Hepatocyte (in vitro differentiated cells): ENCODE data around the gene PLCB4. TPM values are rescaled to one million over a fixed set of nuclear protein-coding genes. Genes with fewer than 3 reads are reported as not detected.

Experiments used
- DNase-seq: peaks from one replicate; pipeline ENCODE4 v3.0.0-alpha.2; 2016; ENCODE audit warnings: low spot score
- H2AFZ ChIP-seq: fragments of 200-600 bp; sonication (generic); 2 replicates; pipeline ENCODE4 v1.6.0; 2016; ENCODE audit warnings: antibody characterized with exemption, mild to moderate bottlenecking
- H3K27ac ChIP-seq: fragments of 200-600 bp; sonication (generic); 2 replicates; pipeline ENCODE4 v1.5.1; 2016; ENCODE audit warnings: mild to moderate bottlenecking
- H3K27me3 ChIP-seq: fragments of 200-600 bp; sonication (generic); 2 replicates; pipeline ENCODE4 v1.6.1; 2016
- H3K36me3 ChIP-seq: fragments of 200-600 bp; sonication (generic); replicated peaks from 2 replicates; pipeline ENCODE4 v1.5.1; 2016; ENCODE audit warnings: low read depth; ENCODE audit not compliant: insufficient read depth
- H3K4me1 ChIP-seq: fragments of 200-600 bp; sonication (generic); 2 replicates; pipeline ENCODE4 v1.5.1; 2016; ENCODE audit warnings: mild to moderate bottlenecking, moderate library complexity; ENCODE audit not compliant: insufficient read depth
- H3K4me2 ChIP-seq: fragments of 200-600 bp; sonication (generic); 2 replicates; pipeline ENCODE4 v1.6.0; 2016
- H3K4me3 ChIP-seq: fragments of 200-600 bp; sonication (generic); 2 replicates; pipeline ENCODE4 v1.5.1; 2016; ENCODE audit warnings: mild to moderate bottlenecking
- H3K79me2 ChIP-seq: fragments of 200-600 bp; sonication (generic); 2 replicates; pipeline ENCODE4 v1.6.0; 2017; ENCODE audit warnings: mild to moderate bottlenecking
- H3K9me2 ChIP-seq: fragments of 200-600 bp; sonication (generic); replicated peaks from 2 replicates; pipeline ENCODE4 v1.6.0; 2017; ENCODE audit warnings: mild to moderate bottlenecking; ENCODE audit not compliant: insufficient read depth
- H3K9me3 ChIP-seq: fragments of 200-600 bp; sonication (generic); 2 replicates; pipeline ENCODE4 v1.5.1; 2016; ENCODE audit warnings: low read depth, mild to moderate bottlenecking
- H4K20me1 ChIP-seq: fragments of 200-600 bp; sonication (generic); 2 replicates; pipeline ENCODE4 v1.6.0; 2016; ENCODE audit warnings: mild to moderate bottlenecking; ENCODE audit not compliant: insufficient read depth, poor library complexity, severe bottlenecking
- EZH2 ChIP-seq: fragments of 200-600 bp; sonication (generic); IDR thresholded peaks from 2 replicates; pipeline ENCODE4 v1.6.1; 2016; ENCODE audit warnings: antibody characterized with exemption, mild to moderate bottlenecking, borderline replicate concordance
- EZH2phosphoT487 ChIP-seq: fragments of 200-600 bp; sonication (generic); IDR thresholded peaks from one replicate; pipeline ENCODE4 v1.6.1; 2018; ENCODE audit warnings: antibody characterized with exemption, mild to moderate bottlenecking, low read depth, moderate library complexity; ENCODE audit not compliant: unreplicated experiment, severe bottlenecking
- WGBS: methylation state at CpG from one replicate; pipeline ENCODE4 v1.1.6; 2016; ENCODE audit warnings: low lambda C conversion rate; ENCODE audit errors: missing lambda C conversion rate; 5-methylcytosine and 5-hydroxymethylcytosine counted together
- polyA plus RNA-seq: library from polyadenylated mRNA; unstranded; fragments of >200 nt; fragmentation: Nextera tagmentation; extraction: Ambion mirVana; gene quantifications from 2 replicates; pipeline ENCODE4 v1.2.1, GENCODE V29; 2016
- total RNA-seq: library from RNA; depleted of rRNA; stranded (reverse); fragments of >200 nt; gene quantifications from 2 replicates; pipeline ENCODE4 v1.2.3, GENCODE V29; 2014
- TF ChIP-seq, protein P1 (sequence below): fragments of 200-600 bp; sonication (generic); IDR thresholded peaks from 2 replicates; pipeline ENCODE4 v1.5.1; 2016; ENCODE audit warnings: antibody characterized with exemption, mild to moderate bottlenecking; ENCODE audit not compliant: poor library complexity

Gene PLCB4
- total and polyA plus RNA-seq, 2 experiments from 2014 or later = 6.4 to 15.0 TPM

DNA sequence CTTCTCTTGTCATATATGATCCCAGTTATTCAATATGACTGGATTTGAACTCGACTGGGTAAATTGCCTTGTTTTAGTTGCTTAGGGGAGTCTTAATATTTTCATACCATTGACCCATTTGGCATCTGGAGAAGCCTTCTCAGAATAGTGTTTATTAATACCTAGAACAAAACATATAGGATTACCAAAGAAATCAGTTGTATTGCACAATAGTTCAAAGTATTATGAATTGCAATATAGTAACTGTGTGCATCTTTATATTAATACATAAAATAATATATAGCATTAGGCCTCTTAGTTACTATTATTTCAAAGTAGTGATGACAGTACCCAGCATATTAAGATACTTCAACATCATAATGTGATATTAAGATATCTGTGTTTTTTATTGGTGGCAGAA lies 177.8 kb downstream of the PLCB4 start:
- TF ChIP-seq EZH2 (no peak), EZH2phosphoT487 (no peak)
- TF ChIP-seq, protein P1, sequence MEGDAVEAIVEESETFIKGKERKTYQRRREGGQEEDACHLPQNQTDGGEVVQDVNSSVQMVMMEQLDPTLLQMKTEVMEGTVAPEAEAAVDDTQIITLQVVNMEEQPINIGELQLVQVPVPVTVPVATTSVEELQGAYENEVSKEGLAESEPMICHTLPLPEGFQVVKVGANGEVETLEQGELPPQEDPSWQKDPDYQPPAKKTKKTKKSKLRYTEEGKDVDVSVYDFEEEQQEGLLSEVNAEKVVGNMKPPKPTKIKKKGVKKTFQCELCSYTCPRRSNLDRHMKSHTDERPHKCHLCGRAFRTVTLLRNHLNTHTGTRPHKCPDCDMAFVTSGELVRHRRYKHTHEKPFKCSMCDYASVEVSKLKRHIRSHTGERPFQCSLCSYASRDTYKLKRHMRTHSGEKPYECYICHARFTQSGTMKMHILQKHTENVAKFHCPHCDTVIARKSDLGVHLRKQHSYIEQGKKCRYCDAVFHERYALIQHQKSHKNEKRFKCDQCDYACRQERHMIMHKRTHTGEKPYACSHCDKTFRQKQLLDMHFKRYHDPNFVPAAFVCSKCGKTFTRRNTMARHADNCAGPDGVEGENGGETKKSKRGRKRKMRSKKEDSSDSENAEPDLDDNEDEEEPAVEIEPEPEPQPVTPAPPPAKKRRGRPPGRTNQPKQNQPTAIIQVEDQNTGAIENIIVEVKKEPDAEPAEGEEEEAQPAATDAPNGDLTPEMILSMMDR = no peak
- Histone ChIP-seq H3K79me2 (no peaks in the 10 kb centered on the region), H4K20me1 (no peaks in the 10 kb centered on the region), H3K27ac (no peak overlapping the region), H3K4me2 (no peak overlapping the region), H3K27me3 (no peaks in the 10 kb centered on the region), H3K9me2 (no peaks in the 10 kb centered on the region), H3K4me1 (no peaks in the 10 kb centered on the region), H3K9me3 (no peaks in the 10 kb centered on the region), H2AFZ (no peak overlapping the region), H3K36me3 (no peaks in the 10 kb centered on the region), H3K4me3 (no peak overlapping the region)
- DNase-seq = no peak
- 85% methylated on average over 1 of the region's 1 CpG for WGBS

GRCh38 chr20:9250511-9250910 lies 181.6 kb downstream of the PLCB4 start:
- Histone ChIP-seq H3K4me1 (no peaks in the 10 kb centered on the region), H3K9me3 (no peaks in the 10 kb centered on the region), H3K27ac (no peak overlapping the region), H3K36me3 (no peaks in the 10 kb centered on the region), H3K79me2 (no peaks in the 10 kb centered on the region), H3K27me3 (no peaks in the 10 kb centered on the region), H3K4me2 (no peak overlapping the region), H3K9me2 (no peaks in the 10 kb centered on the region), H4K20me1 (no peaks in the 10 kb centered on the region), H3K4me3 (no peak overlapping the region), H2AFZ (no peak overlapping the region)
- 97% methylated on average over 1 of the region's 1 CpG for WGBS
- TF ChIP-seq, protein P1 = no peak
- no peak for TF ChIP-seq EZH2
- no peak for TF ChIP-seq EZH2phosphoT487
- DNase-seq = no peak

DNA sequence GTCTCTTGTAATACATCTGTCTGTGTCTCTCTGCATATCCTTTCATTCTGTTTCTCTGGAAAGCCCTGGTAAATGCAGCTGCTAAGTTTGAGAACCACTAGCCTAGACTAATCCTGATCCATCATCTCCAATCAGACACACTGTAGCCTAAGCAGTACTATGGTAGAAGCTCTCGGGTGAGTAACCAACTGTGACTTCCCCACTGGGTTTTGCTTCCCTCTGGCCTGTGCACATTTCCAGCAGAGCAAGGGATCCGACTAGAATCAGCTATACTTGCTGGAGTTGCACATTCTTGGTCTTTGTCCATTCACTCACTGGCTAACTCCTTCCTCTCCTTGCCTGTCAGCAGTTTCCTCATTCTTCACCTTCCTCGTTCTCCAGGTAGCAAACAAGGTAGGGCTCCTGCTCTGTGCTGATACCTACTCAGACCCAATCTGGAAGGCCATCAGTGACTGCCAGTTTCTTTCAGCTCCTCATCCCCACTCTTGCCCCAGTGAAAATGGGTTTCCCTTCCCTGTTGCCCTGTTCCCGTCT lies 184.2 kb downstream of the PLCB4 start:
- no peaks in the 10 kb centered on the region for H3K27me3 ChIP-seq
- H4K20me1 ChIP-seq = no peaks in the 10 kb centered on the region
- TF ChIP-seq, protein P1 = no peak
- TF ChIP-seq EZH2phosphoT487 = no peak
- no peak for TF ChIP-seq EZH2
- no peak overlapping the region for H2AFZ ChIP-seq
- H3K79me2 ChIP-seq = no peaks in the 10 kb centered on the region
- WGBS = 90% methylated on average over 4 of the region's 4 CpGs
- no peak overlapping the region for H3K4me3 ChIP-seq
- no peak for DNase-seq
- H3K4me2 ChIP-seq = no peak overlapping the region
- H3K27ac ChIP-seq = no peak overlapping the region
- H3K36me3 ChIP-seq = no peaks in the 10 kb centered on the region
- H3K9me3 ChIP-seq = no peaks in the 10 kb centered on the region
- H3K9me2 ChIP-seq = no peaks in the 10 kb centered on the region
- H3K4me1 ChIP-seq = no peaks in the 10 kb centered on the region

DNA sequence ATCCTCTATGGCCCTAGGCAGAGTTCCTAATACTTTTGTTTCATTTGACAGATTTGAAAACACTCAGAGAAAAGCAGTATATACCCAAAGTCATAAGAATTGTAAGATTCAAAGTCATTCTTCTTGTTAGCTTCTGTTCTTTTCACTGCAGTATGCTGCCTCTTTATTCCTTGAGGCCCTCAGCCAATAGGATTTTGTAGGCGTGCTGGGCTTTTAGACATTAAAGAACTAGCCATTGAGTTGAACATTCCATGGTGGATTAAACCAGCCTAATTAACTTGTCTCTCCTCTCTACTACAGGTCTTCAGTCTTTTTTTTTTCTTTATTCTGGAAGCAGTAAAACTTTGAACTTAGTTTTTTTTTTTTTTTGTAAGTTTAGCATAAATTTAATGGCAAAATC lies 186.3 kb downstream of the PLCB4 start:
- H3K4me1 ChIP-seq = no peaks in the 10 kb centered on the region
- H3K36me3 ChIP-seq = no peaks in the 10 kb centered on the region
- H3K79me2 ChIP-seq = no peaks in the 10 kb centered on the region
- TF ChIP-seq EZH2phosphoT487 (no peak), EZH2 (no peak)
- TF ChIP-seq, protein P1 = no peak
- no peak overlapping the region for H3K4me3 ChIP-seq
- H3K4me2 ChIP-seq = no peak overlapping the region
- no peak for DNase-seq
- no peak overlapping the region for H2AFZ ChIP-seq
- H3K9me3 ChIP-seq = no peaks in the 10 kb centered on the region
- WGBS = 96% methylated on average over 1 of the region's 1 CpG
- H3K27me3 ChIP-seq = no peaks in the 10 kb centered on the region
- H4K20me1 ChIP-seq = no peaks in the 10 kb centered on the region
- H3K27ac ChIP-seq = no peak overlapping the region
- H3K9me2 ChIP-seq = no peaks in the 10 kb centered on the region
